Thoracic aorta (tissue), 2 donors: ENCODE data around the gene COQ8B. TPM values are rescaled to one million over a fixed set of nuclear protein-coding genes. Genes with fewer than 3 reads are reported as not detected.

Experiments used
- ATAC-seq: fragments of 150-250 bp; one replicate; pipeline ENCODE4 v1.8.0; 2017; ENCODE audit warnings: low read depth; ENCODE audit not compliant: insufficient number of reproducible peaks, low FRiP score
- DNase-seq: peaks from one replicate; pipeline ENCODE4 v3.0.0-alpha.2; 2020; ENCODE audit warnings: low spot score
- H3K27ac ChIP-seq, 2 donors: fragments of 200-600 bp; sonication (generic); 1 replicate in 1 of 2; 2 replicates in 1 of 2; pipeline ENCODE4 v1.5.1; 2016; ENCODE audit warnings: mild to moderate bottlenecking in 2 of 2, moderate library complexity in 2 of 2
- H3K27me3 ChIP-seq: fragments of 200-600 bp; sonication (generic); replicated peaks from 2 replicates; pipeline ENCODE4 v1.6.0; 2016; ENCODE audit warnings: mild to moderate bottlenecking; ENCODE audit not compliant: insufficient read depth
- H3K36me3 ChIP-seq: fragments of 200-600 bp; sonication (generic); one replicate; pipeline ENCODE4 v1.5.1; 2016
- H3K4me1 ChIP-seq, 2 donors: fragments of 200-600 bp; sonication (generic); 1 replicate in 1 of 2; 2 replicates in 1 of 2; pipeline versions ENCODE4 v1.5.1 to v1.6.0; 2016; ENCODE audit warnings: low read depth in 2 of 2, mild to moderate bottlenecking in 1 of 2; ENCODE audit not compliant: control insufficient read depth in 1 of 2
- H3K4me3 ChIP-seq: fragments of 200-600 bp; sonication (generic); 2 replicates; pipeline ENCODE4 v1.5.1; 2016; ENCODE audit warnings: mild to moderate bottlenecking
- H3K9me3 ChIP-seq: fragments of 200-600 bp; sonication (generic); 2 replicates; pipeline ENCODE4 v1.5.1; 2016
- CTCF ChIP-seq: fragments of 200-600 bp; sonication (generic); IDR thresholded peaks from one replicate; pipeline ENCODE4 v1.5.1; 2019; ENCODE audit warnings: antibody characterized with exemption
- total RNA-seq, 2 donors: library from RNA; depleted of rRNA; stranded (reverse); fragments of >200 nt; gene quantifications; one replicate each; pipeline versions ENCODE4 v1.1.0 to v1.2.3, GENCODE V29; 2016

The COQ8B gene
- total RNA-seq, 2 donors from 2014 or later: 53.6 to 127 TPM

- peak overlapping the region; percentile 48 to 58 for H3K27ac ChIP-seq
- peaks cover 3 to 32% of the 10 kb centered on the region in 2 donors for H3K4me1 ChIP-seq
- peak overlapping the region; percentile 11 for H3K4me3 ChIP-seq
- no peak for ATAC-seq
- peaks cover 37% of the 10 kb centered on the region for H3K36me3 ChIP-seq
- DNase-seq: no peak
- no peaks in the 10 kb centered on the region for H3K9me3 ChIP-seq
- no peak for TF ChIP-seq CTCF
- no peaks in the 10 kb centered on the region for H3K27me3 ChIP-seq
Observed at GRCh38 chr19:40686882-40687524, 29.7 kb downstream of the COQ8B start.

DNA sequence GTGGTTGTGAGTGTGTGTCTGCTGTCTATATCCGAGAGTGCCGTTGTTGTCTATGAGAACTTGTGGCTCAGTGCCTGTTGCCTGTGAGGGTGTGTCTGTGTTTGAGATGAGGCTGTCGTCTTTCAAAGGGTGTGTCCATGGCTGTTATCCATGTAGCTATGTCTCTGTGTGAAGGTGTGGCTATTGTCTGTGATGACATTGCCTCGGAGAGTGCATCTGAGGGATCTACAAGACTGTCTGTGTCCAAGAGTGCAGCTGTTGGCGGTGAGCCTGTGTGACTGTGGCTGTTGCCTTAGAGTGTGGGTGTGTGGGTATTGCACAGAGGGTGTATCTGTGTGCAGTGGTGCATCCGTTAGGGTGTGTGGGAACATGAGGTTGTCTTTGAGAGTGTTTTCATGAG is 31.1 kb downstream of the COQ8B start:
- TF ChIP-seq CTCF: no peak
- Histone ChIP-seq H3K9me3 (no peaks in the 10 kb centered on the region), H3K27ac (no peak overlapping the region), H3K36me3 (peaks cover 50% of the 10 kb centered on the region), H3K4me3 (no peak overlapping the region), H3K4me1 (peaks cover 3 to 22% of the 10 kb centered on the region in 2 donors), H3K27me3 (no peaks in the 10 kb centered on the region)
- DNase-seq (no peak), ATAC-seq (no peak)

- peaks cover 3 to 22% of the 10 kb centered on the region in 2 donors for H3K4me1 ChIP-seq
- peaks cover 54% of the 10 kb centered on the region for H3K36me3 ChIP-seq
- no peaks in the 10 kb centered on the region for H3K9me3 ChIP-seq
- TF ChIP-seq CTCF: no peak
- H3K27ac ChIP-seq: no peak overlapping the region
- DNase-seq: no peak
- ATAC-seq: no peak
- H3K27me3 ChIP-seq: no peaks in the 10 kb centered on the region
- no peak overlapping the region for H3K4me3 ChIP-seq
Observed at GRCh38 chr19:40685016-40685526, 31.6 kb downstream of the COQ8B start.

DNA sequence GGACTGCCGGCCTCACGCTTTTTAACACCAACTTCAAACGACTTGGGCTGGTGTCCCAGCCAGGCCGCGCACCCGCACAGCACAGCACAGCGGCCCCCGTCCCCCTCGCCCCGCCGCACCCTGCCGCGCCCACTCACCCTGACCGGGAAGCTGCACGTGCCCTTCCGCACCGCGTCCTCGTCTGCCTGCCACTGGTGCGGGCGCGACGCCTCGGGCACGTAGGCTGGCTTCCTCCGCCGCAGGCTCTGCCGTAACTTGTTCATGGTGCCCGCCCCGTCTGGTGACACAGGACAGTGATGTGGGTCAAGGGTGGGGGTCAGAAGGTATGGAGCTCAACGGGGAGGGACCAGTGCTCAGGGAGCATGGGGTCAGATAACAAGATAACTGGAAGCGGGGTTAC is 32.4 kb downstream of the COQ8B start:
- no peak overlapping the region for H3K27ac ChIP-seq
- TF ChIP-seq CTCF: no peak
- ATAC-seq (no peak), DNase-seq (no peak)
- H3K4me1 ChIP-seq: peaks cover 3 to 22% of the 10 kb centered on the region in 2 donors
- H3K4me3 ChIP-seq: no peak overlapping the region
- H3K36me3 ChIP-seq: peaks cover 61% of the 10 kb centered on the region
- H3K9me3 ChIP-seq: no peaks in the 10 kb centered on the region
- H3K27me3 ChIP-seq: no peaks in the 10 kb centered on the region

DNA sequence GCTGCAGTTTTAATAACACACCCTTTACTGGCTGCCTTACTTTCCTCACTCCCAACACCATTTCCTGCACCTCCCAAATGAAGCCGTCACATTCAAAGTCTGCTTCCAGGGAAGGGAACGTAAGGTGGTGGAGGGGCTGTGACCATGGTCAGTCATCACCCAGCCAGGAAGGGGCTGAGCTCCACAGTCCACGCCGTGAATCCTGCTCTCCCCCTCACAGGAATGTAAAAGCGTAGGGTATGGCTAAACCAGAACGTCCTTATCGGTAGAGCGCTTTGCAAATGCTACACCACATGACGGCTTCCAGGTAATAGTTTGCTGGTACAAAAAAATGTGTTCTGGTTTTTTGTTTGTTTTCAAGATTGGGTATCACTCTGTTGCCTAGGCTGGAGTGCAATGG is 33.2 kb downstream of the COQ8B start:
- H3K4me1 ChIP-seq: peaks cover 0 to 15% of the 10 kb centered on the region in 2 donors
- no peak for TF ChIP-seq CTCF
- DNase-seq: no peak
- H3K27me3 ChIP-seq: no peaks in the 10 kb centered on the region
- peaks cover 69% of the 10 kb centered on the region for H3K36me3 ChIP-seq
- no peak overlapping the region for H3K27ac ChIP-seq
- no peaks in the 10 kb centered on the region for H3K9me3 ChIP-seq
- H3K4me3 ChIP-seq: no peak overlapping the region
- no peak for ATAC-seq
